ENCODE measurements around the gene ZNF669.

ZNF669 gene

GRCh38 chr1:247110627-247111258 lies 6.6 kb upstream of the ZNF669 start:
- DNase-seq, result no peak

- no peak for DNase-seq
Measured at GRCh38 chr1:247107694-247108093, 3.5 kb upstream of the ZNF669 start.

- no peak for DNase-seq
Measured at GRCh38 chr1:247105966-247106365, 1.8 kb upstream of the ZNF669 start.

GRCh38 chr1:247104965-247105364 lies 809 bp upstream of the ZNF669 start:
- DNase-seq, result no peak

GRCh38 chr1:247102381-247102780 lies 1.8 kb downstream of the ZNF669 start:
- DNase-seq, result no peak

GRCh38 chr1:247100676-247101279 lies 3.4 kb downstream of the ZNF669 start:
- no peak for DNase-seq

- DNase-seq, result no peak
Measured at GRCh38 chr1:247096958-247097357, 7.2 kb downstream of the ZNF669 start.

- DNase-seq, result no peak
Measured at GRCh38 chr1:247096544-247096943, 7.6 kb downstream of the ZNF669 start.

- no peak for DNase-seq
Measured at GRCh38 chr1:247096112-247096511, 8.0 kb downstream of the ZNF669 start.

GRCh38 chr1:247090455-247090854 lies 13.7 kb downstream of the ZNF669 start:
- no peak for DNase-seq

GRCh38 chr1:247089616-247090375 lies 14.4 kb downstream of the ZNF669 start:
- DNase-seq, result no peak

GRCh38 chr1:247088967-247089366 lies 15.2 kb downstream of the ZNF669 start:
- no peak for DNase-seq

- no peak for DNase-seq
Measured at GRCh38 chr1:247087256-247087655, 16.9 kb downstream of the ZNF669 start.

- no peak for DNase-seq
Measured at GRCh38 chr1:247085310-247085709, 18.8 kb downstream of the ZNF669 start.

GRCh38 chr1:247084771-247085170 lies 19.4 kb downstream of the ZNF669 start:
- DNase-seq, result no peak

GRCh38 chr1:247079141-247079874 lies 24.8 kb downstream of the ZNF669 start:
- no peak for DNase-seq

GRCh38 chr1:247078258-247079140 lies 25.7 kb downstream of the ZNF669 start, which contains the start of gene ZNF670:
Gene ZNF670, minus strand, starts transcription at chr1:247078811. Its CDS starts 215 bp downstream, at chr1:247078596.
- peak; percentile 97 to 98 for DNase-seq

GRCh38 chr1:247077876-247078257 lies 26.3 kb downstream of the ZNF669 start:
- DNase-seq, result no peak

- no peak for DNase-seq
Measured at GRCh38 chr1:247077213-247077612, 26.9 kb downstream of the ZNF669 start.

- DNase-seq, result no peak
Measured at GRCh38 chr1:247070645-247071044, 33.5 kb downstream of the ZNF669 start.

- no peak for DNase-seq
Measured at GRCh38 chr1:247064304-247064703, 39.9 kb downstream of the ZNF669 start.

GRCh38 chr1:247060771-247061170 lies 43.4 kb downstream of the ZNF669 start:
- no peak for DNase-seq
